Right lung (tissue), 5 donors: Measurements from ENCODE around the gene UBE2Q2. TPM values are rescaled to one million over a fixed set of nuclear protein-coding genes. Genes with fewer than 3 reads are reported as not detected.

Source experiments
- DNase-seq, 2 donors: peaks; one replicate each; pipeline ENCODE4 v3.0.0-alpha.2; 2013
- polyA plus RNA-seq, 5 donors: library from polyadenylated mRNA; unstranded; fragments of 120-200 nt; gene quantifications; one replicate each; pipeline versions ENCODE4 v1.2.1 to v1.2.3, GENCODE V29; 2013; ENCODE audit warnings: inconsistent platforms in 1 of 5, low replicate concordance in 1 of 5; ENCODE audit not compliant: insufficient read length in 5 of 5, insufficient read depth in 1 of 5

UBE2Q2 gene
- polyA plus RNA-seq, 5 donors, result 45.8 to 71.3 (median 62.6) TPM

GRCh38 chr15:75921732-75922703 lies 78.8 kb downstream of the UBE2Q2 start:
- no peak for DNase-seq

DNA sequence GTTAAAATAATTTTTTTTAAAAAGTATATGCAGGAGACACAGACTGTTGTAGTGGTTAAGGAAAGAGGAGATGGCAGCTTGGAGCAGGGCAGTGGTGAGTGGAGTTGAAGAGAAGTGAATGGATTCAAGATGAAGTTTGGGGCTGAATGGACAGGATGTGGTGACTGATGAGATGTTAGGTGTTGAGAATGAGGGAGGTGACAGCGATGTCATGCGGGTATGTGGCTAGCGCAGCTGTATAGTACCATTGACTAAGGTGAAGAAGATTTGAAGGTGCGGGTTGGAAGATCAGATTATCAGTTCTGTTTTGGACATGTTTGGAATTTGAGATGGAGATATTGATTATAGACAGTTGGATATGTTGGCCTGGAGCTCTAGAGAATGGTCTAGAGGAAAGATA lies 80.5 kb downstream of the UBE2Q2 start:
- no peak for DNase-seq

DNA sequence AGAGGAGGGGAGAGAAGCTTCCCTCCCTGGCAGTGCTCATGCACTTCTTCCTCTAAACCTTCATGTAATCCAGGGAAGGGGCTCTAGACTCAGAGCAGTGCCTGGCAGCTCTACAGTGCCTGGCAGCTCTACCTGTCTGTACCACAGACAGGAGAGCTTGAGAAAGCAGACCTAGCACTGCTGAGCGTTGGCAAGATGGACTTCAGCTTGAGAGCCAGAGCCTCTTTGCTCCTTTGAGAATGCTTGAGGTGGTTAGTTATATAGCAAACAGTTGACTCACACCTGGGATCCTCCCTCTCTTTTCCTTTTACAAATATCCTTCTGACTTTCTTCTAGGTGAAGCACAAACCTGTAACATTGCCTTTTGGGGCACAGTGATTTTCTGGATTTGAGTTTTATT lies 81.3 kb downstream of the UBE2Q2 start:
- no peak for DNase-seq

- no peak for DNase-seq
These were observed 82.2 kb downstream of the UBE2Q2 start for GRCh38 chr15:75925440-75925839.

- DNase-seq, result no peak
These were observed 83.7 kb downstream of the UBE2Q2 start for GRCh38 chr15:75926931-75927330.

GRCh38 chr15:75927601-75928000 lies 84.4 kb downstream of the UBE2Q2 start:
- DNase-seq, result no peak

DNA sequence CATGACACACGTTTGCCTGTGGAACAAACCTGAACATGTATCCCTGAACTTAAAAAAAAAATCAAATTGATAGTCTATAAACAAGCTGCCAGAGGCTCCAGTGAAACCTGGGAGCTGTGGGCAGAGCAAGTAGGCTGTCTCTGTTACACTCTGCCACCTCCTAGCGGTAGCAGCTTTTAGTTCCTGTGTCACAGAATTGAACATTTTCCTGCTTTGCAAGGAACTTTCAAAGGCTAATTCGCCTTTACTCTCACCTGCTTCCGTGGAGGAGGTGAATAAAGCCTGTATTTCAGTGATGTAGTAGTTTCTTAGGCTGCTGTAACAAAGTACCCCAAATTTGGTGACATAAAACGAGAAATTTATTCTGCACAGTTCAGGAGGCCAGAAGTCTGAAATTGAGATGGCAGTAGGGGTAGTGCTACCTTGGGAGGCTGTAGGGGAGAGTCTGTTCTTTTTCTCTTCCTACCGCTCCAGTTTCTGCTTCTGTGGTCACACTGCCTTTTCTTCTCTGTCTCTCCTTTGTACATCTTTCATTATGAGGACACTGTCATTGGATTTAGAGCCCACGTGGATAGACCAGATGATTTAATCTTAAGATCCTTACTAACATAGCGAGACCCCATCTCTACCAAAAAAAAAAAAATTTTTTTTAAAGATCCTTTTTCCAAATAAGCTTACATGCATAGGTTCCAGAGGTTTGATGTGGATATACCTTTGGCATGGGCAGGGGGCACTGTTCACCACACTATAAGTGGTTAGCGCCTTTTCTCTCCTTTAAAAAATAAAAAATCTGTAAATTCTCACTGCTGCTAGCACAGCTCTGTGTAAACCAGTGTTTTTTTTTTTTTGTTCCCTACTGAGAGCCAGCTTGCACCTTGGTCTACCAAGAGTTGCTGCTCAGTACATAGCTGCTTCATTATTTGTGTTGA lies 85.7 kb downstream of the UBE2Q2 start:
- no peak for DNase-seq

DNA sequence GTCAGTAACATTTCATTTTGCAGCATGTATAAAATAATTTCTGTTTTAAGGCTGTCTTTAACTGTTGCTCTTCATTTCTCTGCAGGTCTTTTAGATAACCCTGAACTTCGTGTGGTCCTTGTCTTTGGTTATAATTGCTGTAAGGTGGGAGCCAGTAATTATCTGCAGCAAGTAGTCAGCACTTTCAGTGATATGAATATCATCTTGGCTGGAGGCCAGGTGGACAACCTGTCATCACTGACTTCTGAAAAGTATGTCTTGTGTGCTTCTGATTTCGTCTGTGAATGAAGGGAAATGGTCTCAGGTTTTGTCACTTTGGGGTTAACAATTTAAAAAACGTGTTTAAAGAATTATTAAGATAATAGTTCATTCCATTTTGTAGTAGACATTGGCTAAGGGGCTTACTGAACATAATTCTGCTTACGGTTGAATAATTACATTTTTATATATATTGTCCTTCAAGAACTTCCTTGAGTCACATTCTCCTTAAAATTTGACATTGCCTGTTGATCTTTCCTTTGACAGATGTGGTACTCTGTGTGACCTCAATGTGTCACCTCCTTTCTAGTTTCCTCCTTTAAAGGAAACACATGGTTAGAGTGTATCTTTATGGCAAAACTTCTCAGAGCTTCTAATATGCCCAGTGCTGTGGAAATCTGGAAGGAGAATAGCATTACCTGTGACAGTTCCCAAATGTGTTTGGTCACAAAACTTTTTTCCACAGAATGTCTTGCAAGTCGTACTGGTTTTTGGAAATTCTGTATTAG lies 86.7 kb downstream of the UBE2Q2 start:
- no peak for DNase-seq

GRCh38 chr15:75930866-75931265 lies 87.6 kb downstream of the UBE2Q2 start:
- DNase-seq, result no peak

DNA sequence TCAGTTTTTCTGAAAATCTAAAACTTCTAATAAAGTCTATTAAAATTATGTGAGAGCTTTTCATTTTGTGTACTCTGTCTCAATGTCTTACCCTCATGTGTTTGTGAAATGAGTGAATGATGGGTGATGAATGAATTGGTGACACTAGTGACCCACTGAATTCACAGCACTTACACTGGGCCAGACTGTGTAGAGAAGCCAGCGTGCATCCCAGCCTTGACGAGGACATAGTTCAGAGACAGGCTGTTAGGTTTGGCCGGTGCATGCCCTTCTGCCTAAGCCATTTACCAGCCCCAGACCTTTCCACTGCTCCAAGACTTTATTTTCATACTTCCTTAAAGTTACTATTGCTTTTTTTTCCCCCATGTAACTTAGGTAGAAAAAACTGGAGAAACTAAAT lies 99.2 kb downstream of the UBE2Q2 start:
- no peak for DNase-seq

DNA sequence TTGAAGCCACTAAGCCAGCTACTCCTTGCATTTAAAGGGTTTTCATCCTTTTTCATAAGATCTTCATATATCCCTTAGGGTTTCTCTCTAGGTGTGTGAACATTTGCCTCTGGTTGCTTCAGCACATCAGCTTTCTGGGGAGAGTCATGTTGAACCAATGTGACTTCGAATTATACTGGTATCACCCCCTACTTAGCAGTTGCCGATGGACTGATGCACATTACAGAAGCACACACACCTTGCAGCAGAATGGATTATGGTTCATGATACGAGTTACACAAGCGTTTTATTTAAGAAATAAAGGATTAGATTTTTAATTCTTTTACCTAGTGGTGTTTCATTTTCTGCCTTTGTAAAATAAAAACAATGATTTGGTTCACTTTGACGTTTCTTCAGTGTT lies 100.0 kb downstream of the UBE2Q2 start:
- no peak for DNase-seq

- no peak for DNase-seq
These were observed 100.5 kb downstream of the UBE2Q2 start for GRCh38 chr15:75943713-75944215.

DNA sequence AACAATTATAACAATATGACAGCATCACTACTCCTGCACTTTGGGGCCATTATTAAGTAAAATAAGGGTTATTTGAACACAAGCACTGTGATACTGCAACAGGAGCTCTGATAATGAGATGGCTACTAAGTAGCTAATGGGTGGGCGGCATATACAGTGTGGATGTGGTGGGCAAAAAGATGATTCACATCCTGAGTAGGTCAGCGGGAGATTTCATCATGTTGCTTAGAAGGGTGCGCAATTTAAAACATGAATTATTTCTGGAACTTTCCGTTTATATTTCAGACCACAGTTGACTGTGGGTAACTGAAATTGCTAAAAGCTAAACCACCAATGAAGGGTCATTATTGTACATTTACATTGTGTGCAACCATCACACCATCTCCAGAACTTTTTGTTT lies 102.7 kb downstream of the UBE2Q2 start:
- DNase-seq, result no peak

DNA sequence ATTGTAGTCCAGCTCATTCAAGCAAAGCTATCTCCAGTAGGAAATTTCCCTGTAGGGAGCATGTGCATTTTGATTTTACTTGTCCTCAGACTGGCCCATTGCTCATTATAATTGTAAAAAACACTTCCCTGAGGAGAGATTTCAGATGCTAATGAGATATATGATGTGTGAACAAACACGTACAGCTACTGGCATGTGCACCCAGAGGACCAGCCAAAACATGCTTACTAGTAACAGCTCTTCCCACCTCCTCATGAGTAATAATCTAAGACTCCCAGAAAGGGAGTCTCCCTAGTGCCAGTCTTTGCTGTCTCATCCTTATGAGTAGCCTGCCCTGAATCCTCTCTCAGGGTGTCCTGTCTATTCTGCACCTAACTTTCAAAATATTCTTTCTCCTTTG lies 103.8 kb downstream of the UBE2Q2 start:
- DNase-seq, result no peak

DNA sequence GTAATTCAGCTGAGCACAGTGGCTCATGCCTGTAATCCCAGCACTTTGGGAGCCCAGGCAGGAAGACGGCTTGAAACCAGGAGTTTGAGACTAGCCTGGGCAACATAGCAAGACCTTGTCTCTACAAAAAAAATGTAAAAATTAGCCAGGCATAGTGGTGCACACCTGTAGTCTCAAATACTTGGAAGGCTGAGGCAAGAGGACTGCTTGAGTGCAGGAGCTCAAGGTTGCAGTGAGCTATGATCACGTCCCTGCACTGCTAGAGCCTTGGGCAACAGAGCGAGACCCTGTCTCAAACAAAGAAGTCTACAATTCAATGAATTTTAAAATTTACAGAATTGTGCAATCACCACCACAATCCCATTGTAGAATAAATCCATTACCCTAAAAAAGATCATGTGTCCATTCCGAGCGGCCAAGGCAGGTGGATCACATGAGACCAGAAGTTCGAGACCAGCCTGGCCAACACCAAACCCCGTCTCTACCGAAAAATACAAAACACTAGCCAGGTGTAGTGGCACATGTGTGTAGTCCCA lies 105.6 kb downstream of the UBE2Q2 start:
- no peak for DNase-seq

Other genes starting within 250 kb of the UBE2Q2 start
- 10 to 100 TPM; 26.8 to 32.1 (median 30.0) TPM for gene SNUPN, start 217.7 kb upstream of the UBE2Q2 start, polyA plus RNA-seq
- 10 to 100 TPM; 39.7 to 54.6 (median 43.0) TPM for gene IMP3, start 203.2 kb upstream of the UBE2Q2 start, polyA plus RNA-seq
- gene SNX33, start 195.5 kb upstream of the UBE2Q2 start, polyA plus RNA-seq, result 10 to 100 TPM; 19.2 to 25.1 (median 21.9) TPM
- gene CSPG4, start 130.6 kb upstream of the UBE2Q2 start, polyA plus RNA-seq, result 10 to 100 TPM; 12.0 to 38.6 (median 22.6) TPM
- gene FBXO22, start 60.4 kb downstream of the UBE2Q2 start, polyA plus RNA-seq, result 10 to 100 TPM; 39.6 to 53.3 (median 42.9) TPM
- 1 to 10 TPM; 2.2 to 3.9 (median 3.0) TPM for gene NRG4, start 169.0 kb downstream of the UBE2Q2 start, polyA plus RNA-seq
- 1 to 10 TPM; 1.4 to 2.9 (median 2.6) TPM for gene TMEM266, start 216.5 kb downstream of the UBE2Q2 start, polyA plus RNA-seq